A549 treated with CORT108297 at 1 μM for 4 hours (cell line): ENCODE data around the gene SPPL2A. TPM values are rescaled to one million over a fixed set of nuclear protein-coding genes. Genes with fewer than 3 reads are reported as not detected.

ENCODE experiments used
- total RNA-seq: library from RNA; stranded (reverse); fragments of 200-300 nt; extraction: Qiagen RNA extraction; gene quantifications from 5 replicates; pipeline ENCODE4 v1.2.3, GENCODE V29; 2022

SPPL2A gene
- total RNA-seq, result 84.6 to 104 TPM (median 96.3 TPM) in 5 replicates

DNA sequence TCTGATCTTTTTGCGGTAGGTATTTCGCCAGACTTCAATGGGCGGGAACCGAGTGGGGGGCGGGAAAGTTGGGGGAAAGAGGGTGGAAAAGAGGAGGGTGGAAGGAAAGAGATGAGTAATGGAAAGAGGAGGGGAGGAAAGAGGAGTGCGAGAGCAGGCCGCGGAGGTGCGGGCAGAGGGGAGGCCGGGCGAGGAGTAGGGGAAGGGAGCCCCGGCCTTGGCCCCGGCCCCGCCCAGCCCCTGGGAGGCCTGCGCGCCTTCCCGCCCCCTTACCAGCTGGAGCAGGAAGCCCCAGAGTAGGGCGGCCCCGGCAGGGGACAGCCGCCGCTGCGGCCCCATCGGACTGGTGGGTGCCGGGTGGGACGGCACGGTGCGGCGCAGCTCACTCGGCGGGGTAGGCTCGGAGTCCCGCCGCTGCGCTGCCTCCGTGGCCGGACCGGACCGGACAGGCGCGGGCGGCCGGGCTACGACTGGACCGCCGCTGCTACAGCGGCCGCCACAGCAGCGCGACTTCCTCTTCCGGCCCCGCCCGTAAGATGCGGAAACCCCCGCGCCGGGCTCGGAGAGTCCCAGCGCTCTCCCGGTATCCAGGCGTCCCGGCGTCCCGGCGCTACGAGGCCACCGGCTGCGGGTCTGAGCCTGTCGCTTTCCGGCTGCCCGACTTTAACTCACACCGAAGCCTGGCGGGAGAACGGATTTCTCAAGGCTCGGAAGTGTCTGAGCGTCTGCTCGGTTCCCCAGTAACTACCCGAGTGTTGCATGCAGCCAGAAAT is at the start of gene SPPL2A:
SPPL2A (minus strand) TSS at position 512 of the 773 bp plus-strand sequence; CDS start at position 339, 173 bp downstream.

GRCh38 chr15:50686469-50687301 is 78.8 kb downstream of the SPPL2A start, which contains the start of gene TRPM7:
Gene TRPM7, minus strand, starts transcription at chr15:50686797. Its CDS starts 264 bp downstream, at chr15:50686533.

Other genes starting within 250 kb of the SPPL2A start
- 0.09 TPM in 1 of 5 replicates, not detected in the others for gene USP50, start 219.0 kb downstream of the SPPL2A start, total RNA-seq
- gene TRPM7, start 78.9 kb downstream of the SPPL2A start, total RNA-seq, result 22.2 to 30.2 TPM (median 23.6 TPM) in 5 replicates
- gene AP4E1, start 143.0 kb upstream of the SPPL2A start, total RNA-seq, result 6.9 to 9.7 TPM (median 8.3 TPM) in 5 replicates